ENCODE measurements around the gene DNLZ. TPM values are rescaled to one million over a fixed set of nuclear protein-coding genes. Genes with fewer than 3 reads are reported as not detected.
"Not testable (repeated sequence)": the region's sequence is repeated elsewhere in the genome, so short reads cannot be mapped to it uniquely, and the experiment has no call there.

The DNLZ gene
- total RNA-seq, 1 donor from 2014 or later = 11.8 TPM

DNA sequence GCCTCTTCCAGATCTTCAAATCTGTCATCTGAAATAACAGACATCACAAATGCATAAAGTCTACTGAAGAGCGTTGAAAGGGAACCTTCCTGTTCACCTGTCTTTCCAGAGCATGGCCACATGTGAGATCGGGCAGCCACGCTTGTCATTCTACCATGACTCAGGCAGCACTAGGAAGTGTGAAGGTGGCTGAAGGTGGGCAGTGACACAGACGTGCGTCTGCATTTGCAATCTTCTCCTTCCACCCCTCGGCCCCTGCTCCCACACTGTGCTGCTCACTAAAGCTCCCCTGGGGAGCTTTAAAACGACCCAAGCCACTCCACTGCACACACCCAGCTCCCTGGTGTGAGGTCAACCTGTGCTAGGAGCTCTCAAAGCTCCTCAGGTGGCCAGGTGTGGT is 44.4 kb upstream of the DNLZ start:
- no peak for DNase-seq (ENCODE audit: low spot score in 2 of 2, unreplicated experiment in 2 of 2)
- no peak overlapping the region for H3K4me3 Mint-ChIP-seq
- H3K27ac Mint-ChIP-seq = no peak overlapping the region
- peaks cover 30% of the 10 kb centered on the region for H3K4me1 Mint-ChIP-seq
- H3K36me3 Mint-ChIP-seq = peaks cover 29% of the 10 kb centered on the region
- H3K27me3 Mint-ChIP-seq (ENCODE audit: low read depth) = no peaks in the 10 kb centered on the region
- H3K9me3 Mint-ChIP-seq = no peaks in the 10 kb centered on the region
- TF ChIP-seq, protein P1, sequence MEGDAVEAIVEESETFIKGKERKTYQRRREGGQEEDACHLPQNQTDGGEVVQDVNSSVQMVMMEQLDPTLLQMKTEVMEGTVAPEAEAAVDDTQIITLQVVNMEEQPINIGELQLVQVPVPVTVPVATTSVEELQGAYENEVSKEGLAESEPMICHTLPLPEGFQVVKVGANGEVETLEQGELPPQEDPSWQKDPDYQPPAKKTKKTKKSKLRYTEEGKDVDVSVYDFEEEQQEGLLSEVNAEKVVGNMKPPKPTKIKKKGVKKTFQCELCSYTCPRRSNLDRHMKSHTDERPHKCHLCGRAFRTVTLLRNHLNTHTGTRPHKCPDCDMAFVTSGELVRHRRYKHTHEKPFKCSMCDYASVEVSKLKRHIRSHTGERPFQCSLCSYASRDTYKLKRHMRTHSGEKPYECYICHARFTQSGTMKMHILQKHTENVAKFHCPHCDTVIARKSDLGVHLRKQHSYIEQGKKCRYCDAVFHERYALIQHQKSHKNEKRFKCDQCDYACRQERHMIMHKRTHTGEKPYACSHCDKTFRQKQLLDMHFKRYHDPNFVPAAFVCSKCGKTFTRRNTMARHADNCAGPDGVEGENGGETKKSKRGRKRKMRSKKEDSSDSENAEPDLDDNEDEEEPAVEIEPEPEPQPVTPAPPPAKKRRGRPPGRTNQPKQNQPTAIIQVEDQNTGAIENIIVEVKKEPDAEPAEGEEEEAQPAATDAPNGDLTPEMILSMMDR (IDR thresholded peaks at IDR 0.05; ENCODE audit: unreplicated experiment) = no peak

GRCh38 chr9:136407061-136407460 is 43.5 kb upstream of the DNLZ start:
- DNase-seq (ENCODE audit: low spot score in 2 of 2, unreplicated experiment in 2 of 2); H3K27ac Mint-ChIP-seq; H3K9me3 Mint-ChIP-seq; H3K4me3 Mint-ChIP-seq; H3K27me3 Mint-ChIP-seq (ENCODE audit: low read depth): not testable (repeated sequence)
- Mint-ChIP-seq H3K4me1 (peaks cover 28% of the 10 kb centered on the region), H3K36me3 (peaks cover 31% of the 10 kb centered on the region)

- H3K27ac Mint-ChIP-seq; DNase-seq (ENCODE audit: low spot score in 2 of 2, unreplicated experiment in 2 of 2); H3K27me3 Mint-ChIP-seq (ENCODE audit: low read depth); H3K9me3 Mint-ChIP-seq; H3K4me3 Mint-ChIP-seq: not testable (repeated sequence)
- Mint-ChIP-seq H3K36me3 (peaks cover 31% of the 10 kb centered on the region), H3K4me1 (peaks cover 16% of the 10 kb centered on the region)
Observed at GRCh38 chr9:136405904-136406303, 42.4 kb upstream of the DNLZ start.

GRCh38 chr9:136405481-136405880 is 41.9 kb upstream of the DNLZ start:
- TF ChIP-seq, protein P1 (IDR thresholded peaks at IDR 0.05; ENCODE audit: unreplicated experiment) = no peak
- Mint-ChIP-seq H3K9me3 (no peaks in the 10 kb centered on the region), H3K36me3 (peaks cover 31% of the 10 kb centered on the region), H3K27me3 (ENCODE audit: low read depth) (no peaks in the 10 kb centered on the region), H3K4me1 (peaks cover 17% of the 10 kb centered on the region), H3K4me3 (no peak overlapping the region), H3K27ac (no peak overlapping the region)
- no peak for DNase-seq (ENCODE audit: low spot score in 2 of 2, unreplicated experiment in 2 of 2)

- TF ChIP-seq, protein P1 (IDR thresholded peaks at IDR 0.05; ENCODE audit: unreplicated experiment) = no peak
- peaks cover 15% of the 10 kb centered on the region for H3K4me1 Mint-ChIP-seq
- H3K9me3 Mint-ChIP-seq = no peaks in the 10 kb centered on the region
- H3K27me3 Mint-ChIP-seq (ENCODE audit: low read depth) = no peaks in the 10 kb centered on the region
- no peak for DNase-seq (ENCODE audit: low spot score in 2 of 2, unreplicated experiment in 2 of 2)
- no peak overlapping the region for H3K27ac Mint-ChIP-seq
- H3K4me3 Mint-ChIP-seq = no peak overlapping the region
- peaks cover 31% of the 10 kb centered on the region for H3K36me3 Mint-ChIP-seq
Observed at GRCh38 chr9:136404801-136405136, 41.2 kb upstream of the DNLZ start.

- no peak overlapping the region for H3K4me3 Mint-ChIP-seq
- H3K9me3 Mint-ChIP-seq = no peaks in the 10 kb centered on the region
- no peak overlapping the region for H3K27ac Mint-ChIP-seq
- H3K4me1 Mint-ChIP-seq = peaks cover 12% of the 10 kb centered on the region
- H3K27me3 Mint-ChIP-seq (ENCODE audit: low read depth) = no peaks in the 10 kb centered on the region
- H3K36me3 Mint-ChIP-seq = peaks cover 31% of the 10 kb centered on the region
- DNase-seq (ENCODE audit: low spot score in 2 of 2, unreplicated experiment in 2 of 2) = no peak
- TF ChIP-seq, protein P1 (IDR thresholded peaks at IDR 0.05; ENCODE audit: unreplicated experiment) = no peak
Observed at GRCh38 chr9:136403915-136404800, 40.6 kb upstream of the DNLZ start.
